GM23248 (cell line): Measurements from ENCODE around the gene PTPRF.

ENCODE experiments used
- EZH2 ChIP-seq: fragments of 200-600 bp; sonication (generic); IDR thresholded peaks from 2 replicates; pipeline ENCODE4 v1.6.1; 2018; ENCODE audit warnings: antibody characterized with exemption, mild to moderate bottlenecking; ENCODE audit not compliant: insufficient read depth, poor library complexity, severe bottlenecking
- EZH2phosphoT487 ChIP-seq: fragments of 200-600 bp; sonication (generic); IDR thresholded peaks from 2 replicates; pipeline ENCODE4 v1.6.1; 2018; ENCODE audit warnings: antibody characterized with exemption, moderate library complexity, mild to moderate bottlenecking, low read depth; ENCODE audit not compliant: insufficient read depth

GRCh38 chr1:43622471-43622870 is 91.8 kb downstream of the PTPRF start:
- TF ChIP-seq EZH2phosphoT487 (no peak), EZH2 (no peak)
